Lower leg skin (tissue), 4 donors: ENCODE measurements around the gene TMEM43. TPM values are rescaled to one million over a fixed set of nuclear protein-coding genes. Genes with fewer than 3 reads are reported as not detected.

Experiments used
- DNase-seq, 2 donors: peaks; one replicate each; pipeline ENCODE4 v3.0.0-alpha.2; 2019; ENCODE audit warnings: low spot score in 2 of 2
- H3K4me3 ChIP-seq: fragments of 200-600 bp; sonication (generic); 2 replicates; pipeline ENCODE4 v1.5.1; 2017; ENCODE audit warnings: mild to moderate bottlenecking, low read depth; ENCODE audit not compliant: poor library complexity, severe bottlenecking
- CTCF ChIP-seq, 3 donors: fragments of 450-650 bp; IDR thresholded peaks; one replicate each; pipeline ENCODE4 v1.5.1; 2016; ENCODE audit warnings: antibody characterized with exemption in 3 of 3, mild to moderate bottlenecking in 3 of 3, moderate library complexity in 2 of 3
- POLR2A ChIP-seq, 2 donors: fragments of 450-650 bp; IDR thresholded peaks; one replicate each; pipeline ENCODE4 v1.6.1; 2016 to 2017; ENCODE audit warnings: antibody characterized with exemption in 2 of 2, mild to moderate bottlenecking in 1 of 2, moderate library complexity in 1 of 2
- WGBS, 2 donors: methylation state at CpG; one replicate each; pipeline ENCODE4 v1.1.5; 2018; 5-methylcytosine and 5-hydroxymethylcytosine counted together
- intact Hi-C: fragments of 100-400 bp; cut with DNase I; formaldehyde crosslinking; loops from one replicate; pipeline ENCODE4 v1.15.0; 2023; ENCODE audit warnings: low total_unique reads
- total RNA-seq, 4 donors: library from RNA; depleted of rRNA; stranded (reverse); fragments of >200 nt; gene quantifications; one replicate each; pipeline ENCODE4 v1.1.0, GENCODE V29; 2016

TMEM43 gene
- total RNA-seq, 4 donors from 2014 or later, result 184 to 225 (median 202) TPM

GRCh38 chr3:14141602-14142341, 16.9 kb downstream of the TMEM43 start:
- TF ChIP-seq CTCF (IDR thresholded peaks at IDR 0.05) (no peak), POLR2A (IDR thresholded peaks at IDR 0.05) (no peak)
- 78% methylated on average over 19 of the region's 19 CpGs for whole genome bisulfite sequencing, 2 donors
- intact Hi-C loops, result no loop called here
- H3K4me3 ChIP-seq, result no peak overlapping the region
- no peak for DNase-seq

DNA sequence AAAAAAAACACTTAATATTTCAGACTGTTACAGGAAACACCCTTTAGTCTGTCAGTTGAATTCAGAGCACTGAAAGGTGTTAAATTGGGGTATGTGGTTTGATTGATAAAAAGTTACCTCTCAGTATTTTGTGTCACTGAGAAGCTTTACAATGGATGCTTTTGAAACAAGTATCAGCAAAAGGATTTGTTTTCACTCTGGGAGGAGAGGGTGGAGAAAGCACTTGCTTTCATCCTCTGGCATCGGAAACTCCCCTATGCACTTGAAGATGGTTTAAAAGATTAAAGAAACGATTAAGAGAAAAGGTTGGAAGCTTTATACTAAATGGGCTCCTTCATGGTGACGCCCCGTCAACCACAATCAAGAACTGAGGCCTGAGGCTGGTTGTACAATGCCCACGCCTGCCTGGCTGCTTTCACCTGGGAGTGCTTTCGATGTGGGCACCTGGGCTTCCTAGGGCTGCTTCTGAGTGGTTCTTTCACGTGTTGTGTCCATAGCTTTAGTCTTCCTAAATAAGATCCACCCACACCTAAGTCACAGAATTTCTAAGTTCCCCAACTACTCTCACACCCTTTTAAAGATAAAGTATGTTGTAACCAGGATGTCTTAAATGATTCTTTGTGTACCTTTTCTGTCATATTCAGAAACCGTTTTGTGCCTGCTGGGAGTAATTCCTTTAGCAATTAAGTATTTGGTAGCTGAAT, 17.9 kb downstream of the TMEM43 start:
- intact Hi-C loops, result no loop called here
- 39 to 50% methylated on average over 8 of the region's 8 CpGs for WGBS, 2 donors

GRCh38 chr3:14143271-14144225, 18.7 kb downstream of the TMEM43 start:
- DNase-seq, result peak in 1 of 2 donors; percentile 80
- intact Hi-C loops, result no loop called here
- no peak overlapping the region for H3K4me3 ChIP-seq
- WGBS, 2 donors, result 30 to 34% methylated on average over 7 of the region's 7 CpGs
- TF ChIP-seq CTCF (IDR thresholded peaks at IDR 0.05) (no peak), POLR2A (IDR thresholded peaks at IDR 0.05) (no peak)

More for the DNA sequence above, 17.9 kb downstream of the TMEM43 start:
- no peak for TF ChIP-seq POLR2A (IDR thresholded peaks at IDR 0.05)
- TF ChIP-seq CTCF (IDR thresholded peaks at IDR 0.05), result no peak
- no peak for DNase-seq
- H3K4me3 ChIP-seq, result no peak overlapping the region

- TF ChIP-seq CTCF (IDR thresholded peaks at IDR 0.05), result no peak
- intact Hi-C loops, result no loop called here
Observed at GRCh38 chr3:14144423-14145075, 19.7 kb downstream of the TMEM43 start.

GRCh38 chr3:14145236-14145635, 20.4 kb downstream of the TMEM43 start:
- DNase-seq, result peak in 1 of 2 donors; percentile 83
- TF ChIP-seq CTCF (IDR thresholded peaks at IDR 0.05), result no peak
- no peak for TF ChIP-seq POLR2A (IDR thresholded peaks at IDR 0.05)
- 79% methylated on average over 9 of the region's 9 CpGs for WGBS, 2 donors
- intact Hi-C loops, result no loop called here
- no peak overlapping the region for H3K4me3 ChIP-seq

More at GRCh38 chr3:14144423-14145075, 19.7 kb downstream of the TMEM43 start:
- DNase-seq, result peak; percentile 86 to 92
- WGBS, 2 donors, result 3 to 4% methylated on average over 7 of the region's 7 CpGs
- no peak overlapping the region for H3K4me3 ChIP-seq
